Measurements from ENCODE around the gene MN1. TPM values are rescaled to one million over a fixed set of nuclear protein-coding genes. Genes with fewer than 3 reads are reported as not detected.

Gene MN1
- total RNA-seq, 1 donor from 2014 or later: 0.09 TPM

DNA sequence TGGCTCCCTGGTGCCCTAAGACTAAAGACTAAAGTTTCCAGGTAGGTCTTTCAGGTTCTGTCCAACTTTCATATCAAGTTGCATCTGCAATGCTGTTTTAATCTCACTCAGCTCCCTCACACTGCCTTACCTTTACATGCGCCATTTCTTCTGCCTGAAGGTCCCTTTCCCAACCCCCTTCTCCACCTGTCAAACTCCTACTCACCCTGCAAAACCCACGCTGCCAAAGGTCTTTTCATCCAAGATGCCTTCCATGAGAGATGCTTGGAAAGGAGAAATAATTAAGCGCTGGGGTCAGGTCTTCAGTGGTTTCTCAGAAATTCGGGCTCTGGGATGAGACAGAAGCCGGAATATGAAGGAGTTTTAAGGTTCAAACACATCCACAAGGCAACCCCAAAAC is 95.1 kb downstream of the MN1 start:
- intact Hi-C loops (cut with micrococcal nuclease): no loop called here
- Mint-ChIP-seq H3K27ac (no peak overlapping the region), H3K36me3 (ENCODE audit: low read depth) (no peaks in the 10 kb centered on the region), H3K27me3 (ENCODE audit: low read depth) (no peaks in the 10 kb centered on the region), H3K4me3 (ENCODE audit: low read depth) (no peak overlapping the region), H3K4me1 (ENCODE audit: low read depth) (peaks cover 3% of the 10 kb centered on the region), H3K9me3 (no peaks in the 10 kb centered on the region)
- no peak for DNase-seq (ENCODE audit: low spot score)

DNA sequence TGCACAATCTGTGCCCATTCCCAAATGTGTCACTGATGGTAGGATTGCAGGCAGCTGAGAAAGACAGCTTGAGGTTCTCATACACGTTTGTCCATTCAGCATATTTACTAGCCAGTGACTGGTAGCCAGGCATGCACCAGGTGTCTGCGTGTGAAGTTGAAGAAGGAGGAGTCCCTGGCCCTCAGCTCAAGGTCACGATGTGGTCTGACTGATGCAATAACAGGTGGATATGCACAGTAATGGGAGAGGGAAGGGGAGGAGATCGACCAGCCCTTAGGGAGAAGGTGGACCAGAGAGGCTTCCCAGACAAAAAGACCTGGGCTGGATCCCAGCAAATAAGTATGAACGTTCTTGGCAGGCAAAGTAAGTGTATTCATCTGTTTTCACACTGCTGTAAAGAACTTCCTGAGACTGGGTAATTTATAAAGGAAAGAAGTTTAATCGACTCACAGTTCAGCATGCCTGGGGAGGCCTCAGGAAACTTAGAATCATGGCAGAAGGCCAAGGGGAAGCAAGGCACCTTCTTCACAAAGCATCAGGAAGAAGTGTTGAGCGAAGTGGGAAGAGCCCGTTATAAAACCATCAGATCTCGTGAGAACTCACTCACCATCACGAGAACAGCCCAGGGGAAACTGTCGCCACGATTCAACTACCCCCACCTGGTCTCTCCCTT is 96.0 kb downstream of the MN1 start:
- DNase-seq (ENCODE audit: low spot score): no peak
- Mint-ChIP-seq H3K27me3 (ENCODE audit: low read depth) (no peaks in the 10 kb centered on the region), H3K27ac (no peak overlapping the region), H3K36me3 (ENCODE audit: low read depth) (no peaks in the 10 kb centered on the region), H3K4me1 (ENCODE audit: low read depth) (peaks cover 3% of the 10 kb centered on the region), H3K9me3 (no peaks in the 10 kb centered on the region), H3K4me3 (ENCODE audit: low read depth) (no peak overlapping the region)
- intact Hi-C loops (cut with micrococcal nuclease): no loop called here

DNA sequence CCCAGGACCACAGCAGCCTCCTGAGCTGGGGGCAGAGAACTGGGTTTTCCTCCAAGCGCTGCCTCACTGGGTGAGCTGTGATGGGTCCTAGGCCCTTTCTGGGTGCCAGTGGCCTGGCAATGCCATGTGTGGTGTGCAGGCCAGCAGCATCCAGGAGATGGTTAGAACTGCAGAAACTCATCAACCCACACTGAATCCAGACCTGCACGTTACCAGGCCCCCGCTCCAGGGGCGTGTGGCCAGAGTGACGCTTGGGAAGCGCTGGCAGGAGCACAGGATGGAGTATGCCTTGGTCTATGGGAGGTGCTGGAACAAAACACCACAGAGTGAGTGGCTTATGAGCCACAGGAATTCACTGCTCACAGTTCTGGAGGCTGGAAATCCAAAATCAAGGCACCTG is 97.0 kb downstream of the MN1 start:
- DNase-seq (ENCODE audit: low spot score): no peak
- H3K27ac Mint-ChIP-seq: no peak overlapping the region
- H3K4me3 Mint-ChIP-seq (ENCODE audit: low read depth): no peak overlapping the region
- intact Hi-C loops (cut with micrococcal nuclease): no loop called here
- H3K27me3 Mint-ChIP-seq (ENCODE audit: low read depth): no peaks in the 10 kb centered on the region
- no peaks in the 10 kb centered on the region for H3K4me1 Mint-ChIP-seq (ENCODE audit: low read depth)
- H3K36me3 Mint-ChIP-seq (ENCODE audit: low read depth): no peaks in the 10 kb centered on the region
- no peaks in the 10 kb centered on the region for H3K9me3 Mint-ChIP-seq

DNA sequence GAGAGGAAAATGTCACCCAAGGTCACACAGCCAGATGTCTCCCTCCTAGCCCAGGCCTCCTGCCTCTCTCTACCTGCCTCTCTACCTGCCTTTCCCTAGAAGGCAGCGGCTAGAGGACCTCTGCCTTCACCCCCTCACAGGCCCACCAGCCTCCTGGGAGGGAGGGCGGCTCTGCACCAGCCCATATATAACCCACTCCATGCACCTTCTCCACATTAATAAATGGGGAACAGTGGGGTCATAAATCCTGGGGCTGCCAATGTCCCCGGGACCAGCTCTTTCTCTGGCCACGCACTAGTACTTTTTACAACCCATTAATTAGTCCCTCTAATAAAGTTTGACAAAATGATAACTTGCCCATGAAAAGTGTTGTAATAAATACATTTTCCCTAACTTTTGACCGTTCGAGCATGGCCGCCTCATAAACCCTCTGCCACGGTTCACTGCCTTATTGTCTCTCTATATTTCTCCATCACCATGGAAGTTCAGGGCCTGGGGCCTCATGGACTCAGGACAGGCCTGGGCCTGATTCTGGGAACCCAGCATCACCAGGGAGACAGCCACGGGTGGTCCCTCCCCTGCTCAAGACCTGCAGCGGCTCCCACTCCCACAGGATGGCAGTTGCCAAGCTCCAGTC is 102.1 kb downstream of the MN1 start:
- H3K36me3 Mint-ChIP-seq (ENCODE audit: low read depth): no peaks in the 10 kb centered on the region
- no peak overlapping the region for H3K27ac Mint-ChIP-seq
- no peaks in the 10 kb centered on the region for H3K4me1 Mint-ChIP-seq (ENCODE audit: low read depth)

DNA sequence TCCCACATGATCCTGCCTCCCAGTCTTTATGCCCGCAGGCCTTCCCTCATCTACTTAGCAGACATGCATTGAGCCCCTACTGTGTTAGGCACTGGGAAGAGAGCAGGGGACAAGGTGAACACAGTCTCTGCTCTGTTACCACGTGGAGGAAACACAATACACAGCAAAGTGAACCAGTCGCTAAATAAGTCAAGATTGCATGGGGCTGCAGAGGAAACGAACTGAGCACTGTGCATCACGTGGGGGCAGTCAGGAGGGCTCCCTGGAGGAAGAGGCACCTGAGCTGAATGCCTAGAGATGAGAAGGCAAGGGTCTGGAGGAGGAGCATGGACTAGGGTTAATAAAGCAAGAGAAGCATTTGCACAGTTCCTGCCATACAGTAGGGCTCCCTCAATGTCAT is 102.7 kb downstream of the MN1 start:
- intact Hi-C loops (cut with micrococcal nuclease): no loop called here
- Mint-ChIP-seq H3K27me3 (ENCODE audit: low read depth) (no peaks in the 10 kb centered on the region), H3K36me3 (ENCODE audit: low read depth) (no peaks in the 10 kb centered on the region)

More for the DNA sequence above, 102.1 kb downstream of the MN1 start:
- no peak for DNase-seq (ENCODE audit: low spot score)
- Mint-ChIP-seq H3K9me3 (peaks cover 6% of the 10 kb centered on the region), H3K4me3 (ENCODE audit: low read depth) (no peak overlapping the region), H3K27me3 (ENCODE audit: low read depth) (no peaks in the 10 kb centered on the region)
- intact Hi-C loops (cut with micrococcal nuclease): no loop called here

More for the DNA sequence above, 102.7 kb downstream of the MN1 start:
- no peak overlapping the region for H3K27ac Mint-ChIP-seq
- peaks cover 6% of the 10 kb centered on the region for H3K9me3 Mint-ChIP-seq
- H3K4me1 Mint-ChIP-seq (ENCODE audit: low read depth): no peaks in the 10 kb centered on the region
- no peak overlapping the region for H3K4me3 Mint-ChIP-seq (ENCODE audit: low read depth)
- no peak for DNase-seq (ENCODE audit: low spot score)

Other genes with a start within 250 kb of the MN1 start
- gene PITPNB, start 117.5 kb upstream of the MN1 start, total RNA-seq: 138 and 142 TPM in 2 replicates